DMS79 treated with DMSO at 0.1 percent for 48 hours (cell line): ENCODE results near the gene PTPN23.
"Not testable (repeated sequence)": the region's sequence is repeated elsewhere in the genome, so short reads cannot be mapped to it uniquely, and the experiment has no call there.

ENCODE experiments used
- DNase-seq: peaks from one replicate; lab custom pipeline; 2025; lab: John Stamatoyannopoulos, UW

Gene PTPN23

DNA sequence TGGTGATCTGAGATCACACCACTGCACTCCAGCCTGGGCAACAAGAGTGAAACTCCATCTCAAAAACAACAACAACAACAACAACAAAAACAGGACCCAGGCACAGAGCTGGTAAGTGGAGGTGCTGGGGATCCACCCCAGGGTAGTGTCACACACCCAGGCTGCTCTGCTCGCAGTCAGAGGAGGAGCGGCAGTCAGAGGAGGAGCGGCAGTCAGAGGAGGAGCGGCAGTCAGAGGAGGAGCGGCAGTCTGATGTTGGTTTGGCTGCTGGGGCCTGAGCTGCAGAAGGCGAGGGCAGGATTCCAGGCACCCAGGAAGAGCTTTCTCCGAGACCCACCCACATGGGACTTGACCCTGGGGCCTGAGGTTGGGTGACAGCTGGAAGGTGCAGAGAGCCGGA, 10.8 kb upstream of the PTPN23 start:
- not testable (repeated sequence) for DNase-seq

DNA sequence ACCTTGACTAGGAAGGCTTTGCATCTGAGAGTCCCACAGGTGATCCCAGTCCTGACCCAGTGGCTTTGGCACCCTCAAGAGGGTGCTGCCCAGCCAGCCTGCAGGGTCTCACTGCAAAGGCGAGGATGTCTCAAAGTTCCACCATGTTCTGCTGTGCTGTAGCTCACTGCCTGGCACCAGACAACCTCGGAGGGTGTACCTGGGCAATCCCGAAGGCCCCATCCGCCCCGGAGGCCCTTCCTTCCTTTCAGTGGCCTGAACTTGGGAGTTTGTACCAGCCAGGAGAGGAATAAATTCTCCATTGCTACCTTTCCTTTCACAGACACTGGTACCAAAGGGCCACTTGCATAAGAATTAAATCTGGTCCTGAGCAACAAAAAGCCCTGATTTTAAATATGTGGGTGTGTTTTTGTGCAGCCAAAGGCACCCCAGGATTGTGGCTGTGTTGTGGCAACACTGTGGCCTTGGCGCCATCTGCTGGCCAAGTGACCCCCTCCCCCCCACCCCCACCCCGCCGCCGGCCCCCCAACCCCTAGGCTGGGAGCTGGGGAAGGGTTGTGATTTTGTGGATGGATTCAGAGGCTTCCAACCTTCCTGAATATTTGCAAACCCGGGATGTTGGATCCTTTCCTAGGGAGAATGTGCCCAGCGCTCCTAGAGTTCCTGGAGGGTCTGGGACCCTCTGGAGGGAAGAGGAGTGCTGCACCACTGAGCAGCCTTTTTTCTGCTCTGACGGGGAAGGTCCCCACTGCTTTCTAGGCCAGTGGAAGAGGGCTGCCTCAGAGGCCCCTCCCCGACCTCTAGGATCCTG, 9.7 kb upstream of the PTPN23 start:
- no peak for DNase-seq

DNA sequence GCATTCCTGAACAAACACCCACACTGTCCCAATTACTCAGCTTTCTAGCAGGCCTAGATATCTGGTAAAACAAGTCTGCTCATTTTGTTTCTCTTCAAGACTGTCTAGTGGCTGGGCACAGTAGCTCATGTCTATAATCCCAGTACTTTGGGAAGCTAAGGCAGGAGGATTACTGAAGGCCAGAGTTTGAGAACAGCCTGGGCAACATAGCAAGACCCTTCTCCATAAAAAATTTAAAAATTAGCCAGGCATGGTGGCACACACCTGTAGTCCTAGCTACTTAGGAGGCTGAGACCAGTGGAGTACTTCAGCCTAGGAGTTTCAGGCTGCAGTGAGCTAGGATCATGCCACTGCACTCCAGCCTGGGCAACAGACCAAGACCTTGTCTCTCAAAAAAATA, 6.2 kb upstream of the PTPN23 start:
- no peak for DNase-seq

DNA sequence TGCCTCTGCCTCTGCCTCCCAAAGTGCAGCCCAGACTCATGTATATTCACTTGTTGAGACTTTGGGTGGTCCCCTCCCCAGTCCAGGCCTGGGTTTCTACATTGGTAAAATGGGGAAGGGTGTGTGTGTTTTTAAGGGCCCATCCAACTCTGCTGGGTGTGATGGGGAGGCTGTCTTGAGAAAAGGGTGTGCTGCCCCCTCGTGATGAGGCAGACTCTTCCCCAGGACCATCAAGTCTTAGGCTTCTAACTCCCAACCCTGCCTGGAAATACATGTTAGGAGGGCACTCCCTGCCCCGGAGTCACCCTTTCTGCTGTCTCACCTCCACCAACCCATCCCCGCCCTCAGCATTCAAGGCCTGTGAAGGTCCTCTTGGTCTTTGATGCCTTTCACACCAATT, 4.4 kb upstream of the PTPN23 start:
- DNase-seq, result no peak

DNA sequence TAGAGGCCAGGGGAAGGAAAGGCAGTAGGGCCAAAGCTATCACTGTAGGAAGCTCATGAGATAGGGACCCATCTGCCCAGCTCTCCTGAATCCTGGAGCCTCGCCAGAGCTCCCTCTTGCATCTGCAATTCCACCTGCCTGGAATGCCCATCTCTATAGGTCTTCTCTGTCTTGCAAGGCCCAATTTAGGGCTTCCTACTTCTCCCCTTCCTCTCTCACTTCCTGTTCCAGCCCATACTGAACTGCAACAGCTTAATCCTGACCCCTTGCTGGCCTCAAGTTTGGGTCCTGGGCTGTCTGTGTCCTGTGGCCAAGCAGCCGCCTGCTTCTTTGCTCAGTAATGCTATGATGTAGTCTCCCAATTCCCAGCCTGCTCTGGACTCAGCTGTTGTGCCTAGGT, 3.6 kb upstream of the PTPN23 start:
- no peak for DNase-seq

DNA sequence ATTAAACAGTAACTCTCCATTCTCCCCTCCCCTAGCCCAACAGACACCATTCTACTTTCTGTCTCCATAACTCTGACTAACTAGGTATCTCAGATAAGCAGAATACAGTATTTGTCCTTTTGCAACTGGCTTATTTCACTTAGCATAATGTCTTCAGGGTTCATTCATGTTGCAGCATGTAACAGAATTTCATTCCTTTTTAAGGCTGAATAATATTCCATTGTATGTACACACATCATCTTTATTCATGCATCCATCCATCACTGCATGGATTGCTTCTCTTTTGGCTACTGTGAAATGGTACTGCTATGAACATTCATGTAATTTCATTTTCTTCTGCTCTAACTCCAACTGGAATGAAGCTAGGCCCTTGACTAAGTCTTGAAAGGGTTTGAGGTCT, 2.0 kb upstream of the PTPN23 start:
- DNase-seq, result no peak

DNA sequence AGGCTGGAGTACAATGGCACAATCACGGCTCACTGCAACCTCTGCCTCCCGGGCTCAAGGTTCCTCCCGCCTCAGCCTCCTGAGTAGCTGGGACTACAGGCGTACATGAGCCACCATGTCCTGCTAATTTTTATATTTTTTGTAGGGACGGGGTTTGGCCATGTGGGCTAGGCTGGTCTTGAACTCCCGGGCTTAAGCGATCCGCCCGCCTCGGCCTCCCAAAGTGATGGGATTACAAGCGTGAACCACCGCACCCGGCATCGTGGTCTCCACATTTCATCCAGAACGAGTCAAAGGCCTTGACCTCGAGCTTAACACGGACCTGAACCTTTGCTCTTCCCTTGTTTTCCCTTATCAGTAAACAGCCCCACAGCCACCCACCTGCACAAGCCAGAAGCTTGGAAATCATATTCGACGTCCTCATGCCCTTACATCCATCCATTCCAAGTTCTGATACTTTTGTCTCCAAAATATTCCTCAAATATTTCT, 1.4 kb upstream of the PTPN23 start:
- no peak for DNase-seq

DNA sequence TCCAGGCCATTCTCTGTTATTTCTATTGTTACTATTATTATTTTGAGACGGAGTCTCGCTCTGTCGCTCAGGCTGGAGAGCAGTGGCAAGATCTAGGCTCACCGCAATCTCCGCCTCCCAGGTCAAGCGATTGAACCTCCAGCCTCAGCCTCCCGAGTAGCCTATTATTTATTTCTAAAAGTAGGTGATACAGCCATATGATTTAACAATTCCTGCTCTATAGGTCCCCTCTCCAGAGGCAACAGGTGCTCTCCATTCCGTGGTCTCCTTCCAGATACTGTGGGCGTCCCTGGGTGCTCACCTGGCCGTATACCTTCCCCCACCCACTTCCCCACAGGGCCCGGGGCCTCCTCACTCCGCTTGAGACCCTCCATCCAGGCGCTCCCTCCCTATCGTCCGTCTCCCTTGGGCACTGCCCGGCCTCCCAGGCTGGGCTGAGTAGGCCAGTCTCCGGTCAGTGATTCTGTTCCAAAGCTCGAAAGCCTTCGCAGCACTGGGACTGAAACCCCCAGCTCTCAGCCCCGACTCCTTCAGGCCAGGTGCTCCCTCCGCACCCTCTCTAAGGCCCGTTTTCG, 708 bp upstream of the PTPN23 start:
- no peak for DNase-seq

DNA sequence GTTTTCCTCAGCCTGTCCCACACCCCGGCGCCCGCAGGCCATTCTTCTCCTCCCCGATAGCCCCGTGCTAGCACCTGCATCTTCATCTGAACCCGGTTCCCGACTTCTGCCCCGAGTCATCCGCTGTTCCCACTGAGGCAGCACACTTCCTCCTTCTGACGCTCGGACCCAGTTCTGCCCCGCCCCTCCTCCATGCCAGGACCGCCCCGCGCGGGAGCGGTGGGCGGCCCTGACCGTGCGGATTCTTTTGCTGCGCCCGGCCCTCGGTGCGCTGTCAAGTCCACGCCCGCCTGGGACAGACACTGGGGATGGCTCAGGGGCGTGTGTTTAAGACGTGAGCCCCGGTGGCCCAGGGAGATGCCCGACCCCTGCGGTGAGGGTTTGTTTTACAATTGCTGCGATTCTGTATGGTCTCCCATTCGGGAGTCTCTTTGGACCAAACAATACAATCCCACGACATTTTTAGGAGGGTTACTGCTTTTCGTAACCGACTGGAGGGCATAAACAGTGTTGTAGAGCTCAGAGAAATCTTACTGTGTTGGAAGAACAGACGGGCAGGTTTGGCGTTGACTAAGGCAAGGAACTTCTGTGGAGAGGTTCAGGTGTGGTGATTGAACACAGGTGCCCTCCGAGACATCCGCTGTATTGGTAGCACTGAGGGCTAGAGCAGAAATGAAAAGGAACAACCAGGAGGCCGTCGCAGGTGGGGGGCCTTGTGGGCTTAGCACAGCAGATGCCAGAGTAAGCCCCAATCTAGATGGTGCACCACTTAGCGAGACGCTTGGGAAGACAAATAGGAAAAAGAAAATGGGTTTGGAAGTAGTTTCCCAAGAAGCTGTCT, 716 bp downstream of the PTPN23 start:
- DNase-seq, result peak; percentile 21

DNA sequence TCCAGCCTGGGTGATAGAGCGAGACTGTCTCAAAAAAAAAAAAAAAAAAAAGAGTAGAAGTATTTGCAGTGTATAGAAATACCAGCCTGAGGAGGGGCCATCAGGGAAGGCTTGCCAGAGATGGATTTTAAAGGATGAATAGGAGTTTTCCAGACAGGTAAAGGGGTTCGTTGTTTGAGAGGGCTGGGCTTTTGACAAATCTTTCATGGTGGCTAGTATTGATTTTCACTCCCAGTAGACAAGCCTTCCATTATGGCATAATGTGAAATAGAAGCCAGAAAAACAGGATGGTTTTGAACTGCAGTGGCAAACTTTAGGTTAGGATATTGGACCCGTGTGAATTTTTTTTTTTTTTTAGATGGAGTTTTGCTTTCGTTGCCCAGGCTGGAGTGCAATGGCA, 3.6 kb downstream of the PTPN23 start:
- no peak for DNase-seq

DNA sequence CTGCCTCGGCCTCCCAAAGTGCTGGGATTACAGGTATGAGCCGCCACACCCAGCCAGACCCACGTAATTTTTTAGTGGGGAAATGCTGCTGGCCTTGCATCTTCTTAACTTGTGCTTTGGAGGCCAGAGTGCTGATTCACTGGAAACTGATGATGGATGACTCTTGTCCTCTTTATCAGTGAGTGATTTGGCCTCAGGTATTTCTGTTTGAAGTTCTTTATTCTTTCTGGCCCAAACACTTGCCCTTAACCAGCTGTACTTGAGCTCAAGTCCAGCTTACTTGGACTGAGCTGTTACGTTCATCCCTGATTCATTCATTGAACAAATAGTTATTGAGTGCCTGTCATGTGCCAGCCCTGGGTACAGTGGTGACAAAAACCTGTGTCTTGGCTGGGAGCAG, 4.2 kb downstream of the PTPN23 start:
- no peak for DNase-seq

DNA sequence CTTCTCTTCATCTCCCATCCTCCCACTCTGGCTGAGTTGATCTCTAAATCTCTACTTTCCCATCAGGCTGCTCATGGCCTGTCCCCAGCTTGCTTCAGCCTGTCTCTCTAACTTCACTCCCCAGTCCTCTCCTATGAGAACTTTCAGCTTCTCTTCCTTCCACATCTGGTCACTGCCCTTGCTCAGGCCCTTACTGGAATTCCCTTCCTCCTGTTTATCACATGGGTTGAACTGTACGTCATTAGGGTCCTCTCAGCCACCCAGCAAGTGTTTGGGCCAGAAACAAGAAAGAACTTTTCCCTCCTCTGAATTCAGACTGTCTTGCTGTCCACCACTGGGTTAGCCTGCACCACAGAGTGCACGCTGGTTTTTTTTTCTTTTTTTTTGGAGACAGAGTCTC, 5.0 kb downstream of the PTPN23 start:
- DNase-seq, result no peak

DNA sequence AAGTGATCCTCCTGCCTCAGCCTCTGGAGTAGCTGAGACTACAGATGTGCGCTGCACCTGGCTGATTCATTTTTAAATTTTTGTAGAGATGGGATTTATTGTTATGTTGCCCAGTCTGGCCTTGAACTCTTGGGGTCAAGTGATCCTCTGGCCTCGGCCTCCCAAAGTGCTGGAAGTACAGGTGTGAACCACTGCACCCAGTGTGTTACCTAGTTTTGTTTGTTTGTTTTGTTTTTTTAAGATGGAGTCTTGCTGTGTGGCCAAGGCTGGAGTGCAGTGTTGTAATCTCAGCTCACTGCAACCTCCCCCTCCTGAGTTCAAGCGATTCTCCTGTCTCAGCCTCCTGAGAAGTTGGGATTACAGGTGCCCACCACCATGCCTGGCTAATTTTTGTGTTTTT, 12.1 kb downstream of the PTPN23 start:
- DNase-seq, result no peak

DNA sequence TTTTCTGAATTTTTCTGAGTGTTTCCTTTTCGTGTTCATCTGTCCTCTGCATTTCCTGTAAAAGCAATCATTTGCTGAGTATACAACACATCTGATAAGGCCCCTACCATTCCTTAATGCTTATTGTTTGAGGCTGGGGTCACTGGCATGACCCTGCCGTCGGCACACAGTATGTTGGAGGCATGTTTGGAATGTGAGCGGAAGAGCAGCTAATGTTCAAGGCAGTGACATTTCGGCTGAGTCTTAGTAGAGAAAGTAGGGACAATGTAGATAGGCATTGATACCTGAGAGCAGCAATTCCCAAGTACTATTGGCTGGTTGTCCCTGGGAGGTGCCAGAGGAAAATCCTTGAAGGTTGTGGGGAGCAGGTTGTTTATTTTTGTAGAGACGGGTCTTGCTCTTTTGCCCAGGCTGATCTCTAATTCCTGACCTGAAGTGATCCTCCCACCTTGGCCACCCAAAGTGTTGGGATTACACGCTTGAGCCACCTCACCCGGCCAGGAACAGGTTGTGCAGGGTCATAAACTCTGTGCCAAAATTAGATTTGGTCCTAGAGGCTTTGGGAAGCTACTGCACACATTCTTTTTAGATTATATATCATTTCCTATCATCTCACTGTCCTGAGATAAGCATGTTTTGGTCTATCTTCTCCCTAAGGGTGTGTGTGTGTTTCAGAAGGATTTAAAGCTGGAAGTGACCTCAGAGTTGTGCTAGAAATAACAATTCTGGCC, 13.5 kb downstream of the PTPN23 start:
- no peak for DNase-seq

DNA sequence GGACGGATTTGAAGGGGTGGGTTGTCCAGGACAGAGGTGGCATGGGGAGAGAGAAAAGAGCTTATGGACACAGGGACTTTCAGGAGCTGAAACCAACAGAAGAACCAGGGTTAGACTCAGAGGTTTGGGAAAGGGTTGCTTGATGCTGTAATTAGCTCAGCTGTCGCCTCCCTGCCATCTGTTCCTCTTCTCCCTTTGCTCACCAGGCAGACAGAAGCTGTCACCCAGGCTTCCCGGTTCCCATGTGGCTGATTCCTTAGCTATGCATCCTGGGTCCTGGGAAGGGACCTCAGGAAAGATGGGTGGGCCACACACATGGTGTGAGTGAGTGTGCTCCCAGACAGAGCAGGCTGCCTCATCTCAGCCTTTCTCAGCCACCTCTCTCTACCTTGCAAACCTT, 14.1 kb downstream of the PTPN23 start:
- DNase-seq, result no peak

DNA sequence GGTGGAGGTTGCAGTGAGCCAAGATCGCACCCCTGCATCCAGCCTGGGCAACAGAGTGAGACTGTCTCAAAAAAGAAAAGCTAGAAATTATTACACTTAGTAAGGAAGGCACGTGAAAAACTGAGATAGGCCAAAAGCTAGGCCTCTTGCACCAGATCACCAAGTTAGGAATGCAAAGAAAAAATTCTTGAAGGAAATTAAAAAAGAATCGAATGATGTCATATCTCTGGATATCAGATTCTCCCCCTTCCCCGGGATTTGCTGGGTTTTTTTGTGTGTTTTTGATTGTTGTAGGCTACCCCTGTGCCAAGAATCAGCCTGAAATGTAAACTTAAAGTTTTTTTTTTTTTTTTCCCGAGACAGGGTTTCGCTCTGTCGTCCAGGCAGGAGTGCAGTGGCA, 17.4 kb downstream of the PTPN23 start:
- DNase-seq, result no peak

DNA sequence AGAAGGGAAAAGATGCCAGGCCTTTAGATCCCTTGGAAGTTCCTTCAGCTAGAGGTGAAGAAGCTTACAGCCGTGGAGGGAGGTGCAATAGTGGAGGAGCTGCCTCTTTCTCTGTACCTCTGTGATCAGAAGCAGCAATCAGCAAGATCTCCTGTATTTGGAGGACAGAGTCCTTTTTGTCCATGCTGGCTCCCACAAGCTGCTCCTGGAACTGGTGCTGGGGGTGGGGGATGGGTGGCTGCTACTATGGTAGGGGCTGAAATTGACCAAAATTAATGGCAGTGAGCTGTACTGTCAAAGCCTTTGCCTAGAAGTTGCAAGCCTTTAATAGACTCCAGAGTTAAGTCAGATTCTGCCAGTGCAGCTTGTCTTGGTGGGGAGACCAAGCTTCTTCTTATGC, 18.2 kb downstream of the PTPN23 start:
- no peak for DNase-seq

DNA sequence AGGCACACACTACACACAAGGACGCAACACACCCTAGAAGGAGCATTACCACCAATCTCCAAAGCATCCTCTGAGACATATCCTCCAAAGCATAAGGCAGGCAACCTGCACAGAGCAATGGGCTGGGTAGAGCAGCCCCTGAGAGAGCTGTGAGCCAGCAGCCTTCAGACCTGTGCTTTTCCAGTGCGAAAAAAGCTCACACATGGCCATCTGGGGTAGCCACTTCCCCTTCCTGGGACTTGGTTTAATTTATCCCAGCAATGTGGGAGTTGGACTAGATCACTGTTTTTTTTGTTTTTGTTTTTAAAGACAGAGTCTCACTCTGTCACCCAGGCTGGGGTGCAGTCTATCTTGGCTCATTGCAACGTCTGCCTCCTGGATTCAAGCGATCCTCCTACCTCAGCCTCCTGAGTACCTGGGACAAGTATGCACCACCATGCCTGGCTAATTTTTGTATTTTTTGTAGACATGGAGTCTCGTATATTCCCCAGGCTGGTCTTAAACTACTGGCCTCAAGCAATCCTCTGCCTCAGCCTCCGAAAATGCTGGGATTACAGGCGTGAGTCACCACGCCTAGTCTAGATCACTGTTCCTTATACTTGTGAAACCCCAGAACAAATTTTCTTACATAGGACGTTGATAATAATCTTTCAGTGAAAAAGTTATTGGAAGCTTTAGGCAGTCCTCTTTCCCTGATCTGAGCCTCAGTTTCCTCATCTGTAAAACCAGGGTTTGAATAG, 18.9 kb downstream of the PTPN23 start:
- no peak for DNase-seq

DNA sequence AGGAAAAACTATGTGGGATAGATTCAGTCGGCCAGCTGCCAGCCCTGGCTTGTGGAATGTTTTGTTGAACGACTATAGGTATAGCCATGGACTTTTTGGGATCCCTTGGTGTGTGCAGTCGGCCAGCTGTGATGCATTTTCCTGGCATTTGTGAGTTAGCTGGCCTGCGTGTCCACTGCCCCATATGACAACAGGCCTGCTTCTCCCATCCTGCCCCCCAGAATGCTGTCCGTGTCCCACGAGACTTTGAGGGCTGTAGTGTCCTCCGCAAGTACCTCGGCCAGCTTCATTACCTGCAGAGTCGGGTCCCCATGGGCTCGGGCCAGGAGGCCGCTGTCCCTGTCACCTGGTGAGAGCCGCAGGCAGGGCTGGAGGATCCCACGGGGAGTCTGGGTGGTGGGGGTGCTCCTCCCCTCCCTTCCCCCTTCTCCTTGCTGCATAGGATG, 23.6 kb downstream of the PTPN23 start:
- no peak for DNase-seq

DNA sequence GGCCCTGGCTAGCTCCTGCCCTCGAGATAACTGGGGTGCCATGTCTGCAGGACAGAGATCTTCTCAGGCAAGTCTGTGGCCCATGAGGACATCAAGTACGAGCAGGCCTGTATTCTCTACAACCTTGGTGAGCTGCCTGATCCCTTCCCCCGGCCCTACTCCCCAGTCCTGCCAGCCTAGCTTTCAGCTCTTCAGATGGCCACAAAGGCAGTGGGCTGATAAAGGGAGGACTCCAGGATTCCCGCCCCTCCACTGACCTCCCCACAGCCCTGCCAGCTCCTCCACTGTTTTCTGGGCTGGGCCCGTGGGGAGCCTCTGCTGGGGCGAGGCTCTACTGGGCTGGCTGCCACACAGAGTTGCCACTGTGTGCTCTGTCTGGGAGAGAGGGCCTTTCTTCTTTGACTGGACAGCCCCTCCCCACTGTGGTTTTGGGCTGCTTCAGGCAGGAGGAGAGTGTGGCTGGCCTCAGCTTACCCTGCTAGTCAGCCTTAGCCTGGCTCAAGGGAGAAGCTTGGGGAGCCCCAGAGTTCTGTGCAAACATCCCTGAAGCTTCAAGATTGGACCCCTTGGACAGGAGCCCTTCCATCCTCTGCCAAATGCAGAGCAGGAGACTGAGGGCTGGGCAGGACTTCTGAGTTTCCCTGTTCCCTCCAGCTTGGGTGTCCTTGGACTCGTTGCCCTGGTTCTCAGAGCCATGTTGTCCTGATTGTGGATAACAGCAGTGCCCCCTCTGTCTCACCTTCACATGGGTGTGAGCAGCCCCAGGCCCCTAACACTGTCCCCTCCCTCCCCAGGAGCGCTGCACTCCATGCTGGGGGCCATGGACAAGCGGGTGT, 24.4 kb downstream of the PTPN23 start:
- no peak for DNase-seq
